GM23248 (cell line): ENCODE data around the gene NECTIN4. TPM values are rescaled to one million over a fixed set of nuclear protein-coding genes. Genes with fewer than 3 reads are reported as not detected.
A peak's percentile ranks its signal among the peaks of the same experiment; 100 is the strongest.

Experiments
- DNase-seq: peaks from one replicate; pipeline ENCODE4 v3.0.0-alpha.2; 2015
- H2AFZ ChIP-seq: fragments of 200-600 bp; sonication (generic); 2 replicates; pipeline ENCODE4 v1.6.1; 2016; ENCODE audit warnings: antibody characterized with exemption
- H3F3A ChIP-seq: fragments of 200-600 bp; sonication (generic); 2 replicates; pipeline ENCODE4 v1.6.1; 2016; ENCODE audit warnings: mild to moderate bottlenecking, antibody characterized with exemption, mixed run types; ENCODE audit not compliant: insufficient read depth
- H3K27ac ChIP-seq: fragments of 200-600 bp; sonication (generic); 2 replicates; pipeline ENCODE4 v1.5.1; 2016; ENCODE audit warnings: mild to moderate bottlenecking
- H3K27me3 ChIP-seq: fragments of 200-600 bp; sonication (generic); replicated peaks from 2 replicates; pipeline ENCODE4 v1.6.1; 2016; ENCODE audit warnings: mild to moderate bottlenecking; ENCODE audit not compliant: insufficient read depth
- H3K36me3 ChIP-seq: fragments of 200-600 bp; sonication (generic); 2 replicates; pipeline ENCODE4 v1.6.1; 2016; ENCODE audit warnings: low read depth, mild to moderate bottlenecking
- H3K4me1 ChIP-seq: fragments of 200-600 bp; sonication (generic); 2 replicates; pipeline ENCODE4 v1.6.1; 2016; ENCODE audit warnings: mild to moderate bottlenecking; ENCODE audit not compliant: insufficient read depth
- H3K4me2 ChIP-seq: fragments of 200-600 bp; sonication (generic); one replicate; pipeline ENCODE4 v1.6.1; 2016; ENCODE audit warnings: mild to moderate bottlenecking; ENCODE audit not compliant: unreplicated experiment
- H3K4me3 ChIP-seq: fragments of 200-600 bp; sonication (generic); 2 replicates; pipeline ENCODE4 v1.5.1; 2016; ENCODE audit warnings: mild to moderate bottlenecking
- H3K79me2 ChIP-seq: fragments of 200-600 bp; sonication (generic); 2 replicates; pipeline ENCODE4 v1.6.1; 2016; ENCODE audit warnings: mild to moderate bottlenecking; ENCODE audit not compliant: insufficient read depth
- H3K9ac ChIP-seq: fragments of 200-600 bp; sonication (generic); 2 replicates; pipeline ENCODE4 v1.6.1; 2016; ENCODE audit warnings: mild to moderate bottlenecking
- H3K9me2 ChIP-seq: fragments of 200-600 bp; sonication (generic); 2 replicates; pipeline ENCODE4 v1.6.1; 2016; ENCODE audit warnings: mixed run types, mild to moderate bottlenecking, moderate library complexity; ENCODE audit not compliant: insufficient read depth
- H3K9me3 ChIP-seq: fragments of 200-600 bp; sonication (generic); one replicate; pipeline ENCODE4 v1.6.1; 2017; ENCODE audit warnings: low read depth
- H4K20me1 ChIP-seq: fragments of 200-600 bp; sonication (generic); 2 replicates; pipeline ENCODE4 v1.6.0; 2016; ENCODE audit not compliant: insufficient read depth
- EZH2 ChIP-seq: fragments of 200-600 bp; sonication (generic); IDR thresholded peaks from 2 replicates; pipeline ENCODE4 v1.6.1; 2018; ENCODE audit warnings: antibody characterized with exemption, mild to moderate bottlenecking; ENCODE audit not compliant: insufficient read depth, poor library complexity, severe bottlenecking
- EZH2phosphoT487 ChIP-seq: fragments of 200-600 bp; sonication (generic); IDR thresholded peaks from 2 replicates; pipeline ENCODE4 v1.6.1; 2018; ENCODE audit warnings: antibody characterized with exemption, moderate library complexity, mild to moderate bottlenecking, low read depth; ENCODE audit not compliant: insufficient read depth
- WGBS, 2 experiments: methylation state at CpG; one replicate each; pipeline ENCODE4 v1.1.6; 2015 to 2017; ENCODE audit warnings: low lambda C conversion rate in 2 of 2, low coverage in 1 of 2; ENCODE audit errors: missing lambda C conversion rate in 2 of 2; 5-methylcytosine and 5-hydroxymethylcytosine counted together
- in situ Hi-C: fragments of 300-500 bp; cut with MboI; formaldehyde crosslinking; loops from 2 replicates; pipeline ENCODE4 v1.15.0; 2020
- polyA plus RNA-seq: library from polyadenylated mRNA; unstranded; fragments of >200 nt; fragmentation: Nextera tagmentation; extraction: Ambion mirVana; gene quantifications from 2 replicates; pipeline ENCODE4 v1.2.1, GENCODE V29; 2016
- total RNA-seq: library from RNA; depleted of rRNA; stranded (reverse); fragments of >200 nt; shearing (Covaris generic); gene quantifications from 2 replicates; pipeline ENCODE4 v1.2.3, GENCODE V29; 2014

Gene NECTIN4
- total and polyA plus RNA-seq, 2 experiments from 2014 or later: 0.40 to 0.54 TPM

DNA sequence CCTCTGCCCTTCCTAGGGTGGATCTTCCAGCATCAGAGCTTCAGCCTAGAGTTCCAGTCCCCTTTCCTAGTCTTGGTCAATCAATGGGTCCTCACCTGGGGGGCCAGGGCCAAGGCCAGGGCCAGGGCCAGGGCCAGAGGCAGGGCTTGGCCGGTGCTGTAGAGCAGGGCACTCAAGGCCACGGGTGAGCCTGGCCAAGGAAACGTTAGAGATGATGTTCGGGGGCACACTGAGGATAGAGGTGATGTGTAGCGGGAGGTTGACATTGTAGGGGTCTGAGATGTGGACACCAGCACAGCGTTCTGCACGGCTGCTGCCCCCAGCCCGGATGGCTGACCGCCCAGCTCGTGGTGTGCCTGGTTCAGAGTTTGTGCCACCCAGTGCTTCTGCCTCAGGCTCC, 38.1 kb downstream of the NECTIN4 start:
- WGBS, 2 experiments: 77 to 81% methylated on average over 10 of the region's 10 CpGs

DNA sequence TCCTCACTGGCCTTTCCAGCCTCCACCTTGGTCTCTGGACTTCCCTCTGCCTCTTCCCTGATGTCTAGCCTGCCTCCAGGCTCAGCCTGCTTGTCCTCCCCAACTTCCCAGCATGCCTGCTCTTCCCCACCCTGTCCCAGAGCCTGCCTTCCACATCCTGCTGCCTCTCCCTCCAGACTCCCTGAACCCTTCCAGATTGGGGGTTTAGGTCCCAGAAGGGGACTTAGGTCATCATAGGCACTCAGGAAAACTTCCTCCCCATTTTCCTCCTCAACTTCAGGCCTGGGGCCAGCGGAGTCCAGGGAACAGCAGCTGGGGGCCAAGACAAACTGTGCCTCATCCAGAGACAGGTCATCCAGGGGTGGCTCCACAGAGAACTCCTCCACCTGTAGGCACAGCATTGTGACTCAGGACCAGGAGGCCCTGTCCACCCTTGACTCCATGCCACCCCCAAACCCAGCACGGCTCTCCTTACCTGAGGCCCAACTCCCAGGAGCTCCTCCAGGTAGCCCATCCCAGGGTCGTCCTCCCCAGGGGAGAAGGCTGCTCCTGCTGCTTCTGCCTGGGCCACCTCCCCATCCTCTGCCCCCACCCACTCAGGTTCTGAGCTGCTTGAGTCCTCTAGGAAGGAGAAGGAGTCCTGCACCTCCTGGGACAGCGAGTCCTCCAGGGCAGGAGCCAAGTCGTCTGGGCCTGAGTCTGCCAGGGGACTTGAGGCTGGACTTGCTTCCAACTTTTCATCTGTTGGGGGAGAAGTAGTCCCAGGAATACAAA, 40.2 kb downstream of the NECTIN4 start:
- Histone ChIP-seq H3K9me2 (no peaks in the 10 kb centered on the region), H3K27ac (no peak overlapping the region), H3K4me2 (no peak overlapping the region), H3K9ac (no peak overlapping the region), H4K20me1 (no peaks in the 10 kb centered on the region), H3K27me3 (no peaks in the 10 kb centered on the region), H3K36me3 (no peaks in the 10 kb centered on the region), H3K9me3 (no peaks in the 10 kb centered on the region), H3F3A (peaks cover 16% of the 10 kb centered on the region; the same call in 1 of the 2 replicates), H2AFZ (no peak overlapping the region), H3K4me1 (peaks cover 9% of the 10 kb centered on the region), H3K79me2 (peaks cover 10% of the 10 kb centered on the region), H3K4me3 (no peak overlapping the region)
- 89% methylated on average over 5 of the region's 5 CpGs for WGBS, 2 experiments
- no peak for TF ChIP-seq EZH2phosphoT487
- TF ChIP-seq EZH2: no peak
- DNase-seq: no peak
- in situ Hi-C loops: loop anchor here (5.0 kb wide), 1 partner anchor 48 kb away; the partner anchor contains the start of gene KLHDC9

More for the DNA sequence above, 38.1 kb downstream of the NECTIN4 start:
- Histone ChIP-seq H3K4me2 (no peak overlapping the region), H3K9ac (no peak overlapping the region), H3K4me3 (no peak overlapping the region), H3K27ac (no peak overlapping the region), H3K79me2 (no peaks in the 10 kb centered on the region), H3K9me3 (no peaks in the 10 kb centered on the region), H2AFZ (no peak overlapping the region), H3K36me3 (no peaks in the 10 kb centered on the region), H3F3A (0 out of 2 replicates have a peak, but pooled peaks cover 4% of the 10 kb centered on the region), H3K9me2 (no peaks in the 10 kb centered on the region), H3K4me1 (peaks cover 5% of the 10 kb centered on the region; the same call in 1 of the 2 replicates), H3K27me3 (no peaks in the 10 kb centered on the region), H4K20me1 (no peaks in the 10 kb centered on the region)
- no peak for DNase-seq
- TF ChIP-seq EZH2: no peak
- no peak for TF ChIP-seq EZH2phosphoT487
- in situ Hi-C loops: no loop called here

DNA sequence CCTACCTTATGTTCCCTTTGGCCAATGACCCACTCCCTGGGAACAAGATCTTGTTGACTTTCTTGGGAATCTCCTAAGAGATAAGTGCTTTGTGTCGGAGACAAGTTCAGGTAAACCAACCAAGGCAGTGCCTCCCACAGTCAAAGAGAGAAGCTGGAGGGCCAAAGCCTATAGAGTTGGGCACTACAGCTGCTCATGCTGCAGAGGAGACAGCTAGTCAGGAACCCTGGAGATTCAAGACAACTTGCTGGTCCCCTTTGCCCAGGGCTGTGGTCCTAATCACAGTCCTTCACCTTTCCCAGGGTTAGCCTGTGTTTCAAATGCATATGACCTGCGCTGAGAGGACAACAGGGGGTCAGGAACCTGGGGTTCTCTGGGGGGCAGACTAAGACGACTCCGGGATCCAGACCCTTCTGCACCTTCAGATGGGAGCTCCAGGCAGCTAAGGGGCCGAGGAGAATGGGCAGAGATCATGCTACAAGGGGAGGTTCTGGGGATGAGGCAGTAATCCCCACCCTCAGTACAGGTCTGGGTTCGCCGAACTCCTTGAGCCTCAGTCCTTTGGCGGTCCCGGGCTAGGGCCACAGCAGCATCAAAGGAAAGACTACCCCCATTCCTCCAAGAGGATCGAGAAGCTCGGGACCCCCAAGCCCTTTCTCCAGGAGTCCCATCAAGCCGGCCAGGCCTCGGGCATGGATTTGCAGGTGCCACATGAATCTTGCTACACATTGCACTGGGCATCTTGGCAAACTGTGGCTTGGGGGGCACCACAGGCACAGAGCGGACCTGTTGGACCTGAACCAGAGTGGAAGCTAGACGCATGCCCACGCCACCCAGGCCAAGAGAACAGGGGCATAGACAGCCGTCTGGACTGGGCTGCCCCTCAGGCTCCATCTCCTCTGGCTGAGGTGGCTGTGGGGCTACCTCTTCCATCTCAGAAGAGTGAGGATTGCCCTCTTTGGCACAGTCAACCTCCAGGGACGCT, 41.6 kb downstream of the NECTIN4 start:
- Histone ChIP-seq H3K27me3 (no peaks in the 10 kb centered on the region), H3K79me2 (peaks cover 24% of the 10 kb centered on the region), H3K4me2 (no peak overlapping the region), H2AFZ (no peak overlapping the region), H3K4me3 (no peak overlapping the region), H3K36me3 (no peaks in the 10 kb centered on the region), H3K4me1 (peaks cover 12% of the 10 kb centered on the region), H3F3A (peaks cover 16% of the 10 kb centered on the region; the same call in 1 of the 2 replicates), H3K9ac (no peak overlapping the region), H3K9me2 (no peaks in the 10 kb centered on the region), H3K27ac (no peak overlapping the region), H4K20me1 (no peaks in the 10 kb centered on the region), H3K9me3 (no peaks in the 10 kb centered on the region)
- DNase-seq: no peak
- in situ Hi-C loops: loop anchor here (5.0 kb wide), 1 partner anchor 50 kb away; the partner anchor contains the start of gene KLHDC9
- TF ChIP-seq EZH2phosphoT487 (no peak), EZH2 (no peak)
- WGBS, 2 experiments: 79 to 89% methylated on average over 14 to 18 of the region's 18 CpGs

DNA sequence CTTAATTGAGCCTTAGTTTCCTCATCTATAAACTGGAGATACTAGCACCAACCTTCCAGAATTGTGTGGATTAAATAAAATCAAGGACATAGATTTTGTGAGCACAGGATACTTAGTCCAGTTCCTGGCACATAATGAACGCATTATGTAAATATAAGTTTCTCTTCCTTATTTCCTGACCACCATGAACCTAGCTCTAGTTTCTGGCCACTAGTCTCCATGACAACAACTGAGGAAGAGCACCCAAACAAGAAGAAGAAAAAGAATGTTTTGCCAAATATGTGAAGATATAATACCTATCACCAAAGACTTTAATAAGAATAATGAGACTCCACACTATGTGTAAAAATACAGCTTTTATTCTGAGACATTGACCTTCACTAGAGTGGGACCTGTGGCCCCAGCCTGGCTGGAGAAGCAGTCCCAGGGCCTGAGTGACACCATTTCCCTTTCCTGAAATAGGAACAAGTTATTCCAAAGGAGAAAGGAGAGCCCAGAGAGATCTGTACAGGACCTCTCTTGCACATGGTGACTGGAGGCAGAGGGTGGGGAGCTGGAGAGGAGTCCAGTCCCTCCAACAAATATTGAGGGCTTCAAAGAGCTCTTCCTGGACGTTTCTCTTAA, 42.6 kb downstream of the NECTIN4 start:
- WGBS, 2 experiments: 36 to 49% methylated on average over 2 of the region's 2 CpGs
- Histone ChIP-seq H2AFZ (peak overlapping the region; percentile 91), H3K4me2 (peak overlapping the region; percentile 83), H3K79me2 (peaks cover 34% of the 10 kb centered on the region), H3K27me3 (no peaks in the 10 kb centered on the region), H3K9ac (peak overlapping the region; percentile 92), H3F3A (peaks cover 16% of the 10 kb centered on the region; the same call in 1 of the 2 replicates), H3K36me3 (no peaks in the 10 kb centered on the region), H3K4me3 (peak overlapping the region; percentile 91), H3K9me2 (no peaks in the 10 kb centered on the region), H3K27ac (peak overlapping the region; percentile 93), H4K20me1 (no peaks in the 10 kb centered on the region), H3K4me1 (peaks cover 12% of the 10 kb centered on the region), H3K9me3 (no peaks in the 10 kb centered on the region)
- in situ Hi-C loops: loop anchor here (5.0 kb wide), 1 partner anchor 51 kb away; the partner anchor contains the start of gene KLHDC9
- TF ChIP-seq EZH2phosphoT487 (no peak), EZH2 (no peak)
- no peak for DNase-seq
